Measurements from ENCODE around the gene VSIG10L2. TPM values are rescaled to one million over a fixed set of nuclear protein-coding genes. Genes with fewer than 3 reads are reported as not detected.
"Not testable (repeated sequence)": the region's sequence is repeated elsewhere in the genome, so short reads cannot be mapped to it uniquely, and the experiment has no call there.

The VSIG10L2 gene
- total RNA-seq, 1 donor from 2014 or later, result not detected

GRCh38 chr11:125903711-125904659 lies 41.9 kb upstream of the VSIG10L2 start, which contains the start of gene DDX25:
TSS of gene DDX25 (plus strand) at chr11:125904508. CDS start at chr11:125904518, 10 bp downstream.
- peak; percentile 69 for DNase-seq (ENCODE audit: low spot score)
- H3K36me3 Mint-ChIP-seq (ENCODE audit: low read depth, unreplicated experiment), result no peaks in the 10 kb centered on the region
- peak within 1 kb of the TSS; percentile 15 for H3K27ac Mint-ChIP-seq (ENCODE audit: unreplicated experiment)
- no peaks in the 10 kb centered on the region for H3K9me3 Mint-ChIP-seq (ENCODE audit: unreplicated experiment)
- TF ChIP-seq CTCF (IDR thresholded peaks at IDR 0.05; ENCODE audit: unreplicated experiment), result no peak
- peak within 1 kb of the TSS; percentile 97 for H3K4me3 Mint-ChIP-seq (ENCODE audit: unreplicated experiment)
- H3K4me1 Mint-ChIP-seq (ENCODE audit: unreplicated experiment), result peaks cover 15% of the 10 kb centered on the region
- H3K27me3 Mint-ChIP-seq (ENCODE audit: unreplicated experiment), result peaks cover 6% of the 10 kb centered on the region

- TF ChIP-seq CTCF (IDR thresholded peaks at IDR 0.05; ENCODE audit: unreplicated experiment), result no peak
- H3K27ac Mint-ChIP-seq (ENCODE audit: unreplicated experiment), result no peak overlapping the region
- no peak for DNase-seq (ENCODE audit: low spot score)
- H3K9me3 Mint-ChIP-seq (ENCODE audit: unreplicated experiment), result no peaks in the 10 kb centered on the region
- peak overlapping the region; percentile 84 for H3K4me3 Mint-ChIP-seq (ENCODE audit: unreplicated experiment)
- H3K4me1 Mint-ChIP-seq (ENCODE audit: unreplicated experiment), result peaks cover 15% of the 10 kb centered on the region
- peaks cover 6% of the 10 kb centered on the region for H3K27me3 Mint-ChIP-seq (ENCODE audit: unreplicated experiment)
- no peaks in the 10 kb centered on the region for H3K36me3 Mint-ChIP-seq (ENCODE audit: low read depth, unreplicated experiment)
Observed at GRCh38 chr11:125904678-125905077, 41.2 kb upstream of the VSIG10L2 start.

GRCh38 chr11:125910226-125910849 lies 35.5 kb upstream of the VSIG10L2 start:
- Mint-ChIP-seq H3K27me3 (ENCODE audit: unreplicated experiment) (peaks cover 3% of the 10 kb centered on the region), H3K27ac (ENCODE audit: unreplicated experiment) (no peak overlapping the region), H3K4me3 (ENCODE audit: unreplicated experiment) (no peak overlapping the region), H3K9me3 (ENCODE audit: unreplicated experiment) (no peaks in the 10 kb centered on the region), H3K36me3 (ENCODE audit: low read depth, unreplicated experiment) (no peaks in the 10 kb centered on the region), H3K4me1 (ENCODE audit: unreplicated experiment) (no peaks in the 10 kb centered on the region)
- no peak for DNase-seq (ENCODE audit: low spot score)
- TF ChIP-seq CTCF (IDR thresholded peaks at IDR 0.05; ENCODE audit: unreplicated experiment), result no peak

GRCh38 chr11:125914601-125915000 lies 31.2 kb upstream of the VSIG10L2 start:
- not testable (repeated sequence) for H3K9me3 Mint-ChIP-seq (ENCODE audit: unreplicated experiment); H3K4me3 Mint-ChIP-seq (ENCODE audit: unreplicated experiment); H3K27ac Mint-ChIP-seq (ENCODE audit: unreplicated experiment); H3K27me3 Mint-ChIP-seq (ENCODE audit: unreplicated experiment); H3K4me1 Mint-ChIP-seq (ENCODE audit: unreplicated experiment); H3K36me3 Mint-ChIP-seq (ENCODE audit: low read depth, unreplicated experiment); DNase-seq (ENCODE audit: low spot score)

GRCh38 chr11:125916683-125917347 lies 29.0 kb upstream of the VSIG10L2 start:
- DNase-seq (ENCODE audit: low spot score), result no peak
- H3K9me3 Mint-ChIP-seq (ENCODE audit: unreplicated experiment), result no peaks in the 10 kb centered on the region
- no peak for TF ChIP-seq CTCF (IDR thresholded peaks at IDR 0.05; ENCODE audit: unreplicated experiment)
- no peak overlapping the region for H3K27ac Mint-ChIP-seq (ENCODE audit: unreplicated experiment)
- no peaks in the 10 kb centered on the region for H3K36me3 Mint-ChIP-seq (ENCODE audit: low read depth, unreplicated experiment)
- H3K4me3 Mint-ChIP-seq (ENCODE audit: unreplicated experiment), result no peak overlapping the region
- peaks cover 2% of the 10 kb centered on the region for H3K27me3 Mint-ChIP-seq (ENCODE audit: unreplicated experiment)
- H3K4me1 Mint-ChIP-seq (ENCODE audit: unreplicated experiment), result no peaks in the 10 kb centered on the region

Data from endothelial cell (in vitro differentiated cells).